GM18517 (cell line): ENCODE results near the gene ARNT2.

Experiments used
- ATAC-seq: cut with Tn5 transposase; IDR thresholded peaks from one replicate; pipeline ENCODE4 v1.9.1; 2021; ENCODE audit warnings: mild to moderate bottlenecking, moderate library complexity; ENCODE audit not compliant: unreplicated experiment

Gene ARNT2

DNA sequence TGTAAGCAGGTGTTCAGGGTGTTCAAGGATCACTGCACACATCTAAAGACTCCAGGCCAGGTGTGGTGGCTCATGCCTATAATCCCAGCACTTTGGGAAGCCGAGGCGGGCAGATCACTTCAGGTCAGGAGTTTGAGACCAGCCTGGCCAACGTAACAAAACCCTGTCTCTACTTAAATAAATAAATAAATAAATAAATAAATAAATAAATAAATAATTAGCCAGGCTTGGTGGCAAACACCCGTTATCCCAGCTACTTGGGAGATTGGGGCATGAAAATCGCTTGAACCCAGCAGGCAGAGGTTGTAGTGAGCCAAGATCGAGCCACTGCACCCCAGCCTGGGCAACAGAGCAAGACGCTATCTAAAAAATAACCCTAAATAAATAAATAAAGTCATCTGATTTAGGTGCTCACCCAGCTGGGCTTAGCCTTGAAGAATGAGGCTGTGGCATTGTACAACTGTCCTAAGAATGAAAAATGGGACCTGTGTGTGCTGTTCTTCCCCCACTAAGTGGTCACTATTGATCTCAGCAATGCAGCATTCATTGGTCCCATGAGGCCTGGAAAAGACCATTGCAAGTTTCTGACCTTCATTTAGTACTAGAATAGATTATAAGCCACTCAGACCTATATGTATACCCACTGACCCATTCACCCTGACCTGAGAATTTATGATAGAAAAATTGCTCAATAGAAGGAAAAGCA is 208.1 kb downstream of the ARNT2 start:
- ATAC-seq: no peak

DNA sequence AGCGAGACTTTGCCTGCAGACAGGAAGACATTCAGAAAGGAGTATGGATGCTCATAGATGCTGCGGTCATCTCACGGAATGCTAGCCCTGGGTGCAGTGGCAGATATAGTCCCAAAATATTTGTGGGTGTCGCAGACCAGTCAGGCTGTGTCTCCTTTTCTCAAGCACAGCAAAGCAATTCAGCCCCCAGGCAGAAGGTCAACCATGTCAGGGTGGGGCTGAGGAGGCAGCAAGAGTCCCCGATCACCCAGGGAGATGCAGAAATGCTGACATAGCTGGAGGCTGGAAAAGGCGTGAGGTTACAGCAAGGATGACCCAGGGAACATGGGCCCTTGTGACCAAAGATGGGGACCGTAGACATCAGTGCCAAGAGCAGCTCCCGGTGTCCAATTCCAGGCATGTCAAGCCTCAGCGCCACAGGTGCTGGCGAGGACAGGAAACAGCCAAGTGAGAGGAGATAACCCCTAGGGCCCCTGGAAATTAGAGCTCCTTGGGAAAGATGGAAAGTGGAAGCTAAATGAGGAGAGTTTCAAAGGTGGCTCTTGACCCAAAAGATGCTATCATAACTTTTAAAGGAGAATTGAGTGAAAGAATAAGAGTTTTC is 209.7 kb downstream of the ARNT2 start:
- no peak for ATAC-seq

DNA sequence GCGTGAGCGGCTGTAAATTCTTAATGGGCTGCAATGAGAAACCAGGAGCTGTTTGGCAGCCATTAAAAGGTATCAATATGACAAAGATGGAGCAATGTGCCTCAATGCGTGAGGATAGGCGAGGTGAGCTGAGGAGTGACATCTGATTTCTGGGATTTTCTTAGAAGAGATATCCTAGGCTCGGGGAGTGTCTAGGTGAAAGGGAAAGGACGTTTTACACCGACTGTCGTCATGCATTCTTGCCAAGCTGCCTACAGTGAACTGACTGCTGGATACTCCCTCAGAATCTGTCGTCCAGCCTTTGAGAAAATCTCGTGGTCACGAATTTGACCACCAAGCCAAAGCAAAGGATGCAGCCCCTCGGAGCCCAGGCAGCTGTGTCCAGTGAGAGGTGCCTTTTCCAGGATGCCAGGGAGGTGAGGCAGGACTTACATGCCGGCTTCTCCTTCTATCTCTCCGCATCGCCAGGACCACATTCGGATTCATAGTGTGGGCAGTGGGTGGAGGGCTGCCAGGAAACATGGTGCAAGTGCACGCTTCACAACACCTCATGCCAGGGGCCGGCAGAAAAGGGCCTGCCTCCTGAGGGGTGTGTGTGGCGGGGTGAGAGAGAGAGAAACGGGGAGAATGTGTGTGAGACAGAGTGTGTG is 210.7 kb downstream of the ARNT2 start:
- ATAC-seq: no peak

DNA sequence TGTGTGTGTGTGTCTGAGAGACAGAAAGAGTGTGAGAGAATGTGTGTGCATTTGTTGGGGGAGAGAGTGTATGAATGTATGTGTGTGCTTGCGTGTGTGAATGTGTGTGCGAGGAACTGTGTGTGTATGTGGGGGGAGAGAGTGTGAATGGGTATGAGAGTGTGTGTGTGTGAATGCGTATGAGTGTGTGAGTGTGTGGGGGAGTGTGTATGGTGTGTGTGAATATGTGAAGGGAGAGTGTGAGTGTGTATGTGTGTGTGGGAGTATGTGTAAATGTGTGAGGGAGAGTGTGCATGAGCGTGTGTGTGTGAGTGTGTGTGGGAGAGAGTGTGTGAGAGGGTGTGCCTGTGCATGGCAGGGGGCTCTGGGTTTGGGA is 211.2 kb downstream of the ARNT2 start:
- ATAC-seq: no peak

DNA sequence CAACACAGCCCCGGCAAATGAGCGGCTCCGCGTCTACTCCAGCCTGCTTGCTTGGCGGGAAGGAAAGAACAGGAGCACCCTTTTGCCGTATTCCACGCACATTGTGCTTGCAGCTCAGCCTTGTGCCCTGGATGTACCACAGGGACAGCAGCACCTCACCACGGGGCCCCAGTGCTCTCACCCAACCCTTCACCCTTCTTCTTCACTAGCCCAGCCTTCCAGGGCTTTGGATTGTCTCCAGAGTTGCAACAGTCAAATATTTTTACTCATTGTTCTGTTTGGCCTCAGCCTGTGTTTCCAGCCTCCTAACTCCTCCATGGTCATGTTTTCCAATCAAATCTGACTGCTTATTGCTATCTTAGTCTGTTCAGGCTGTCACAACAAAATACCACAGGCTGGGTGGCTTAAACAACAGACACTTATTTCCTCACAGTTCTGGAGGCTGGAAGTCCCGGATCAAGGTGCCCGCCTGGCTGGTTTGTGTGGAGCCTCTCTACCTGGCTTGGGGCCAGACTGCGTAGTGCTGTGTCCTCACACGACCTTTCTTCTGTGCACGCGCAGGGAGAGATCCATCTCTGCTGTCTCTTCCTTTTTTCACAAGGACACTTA is 211.7 kb downstream of the ARNT2 start:
- ATAC-seq: no peak

DNA sequence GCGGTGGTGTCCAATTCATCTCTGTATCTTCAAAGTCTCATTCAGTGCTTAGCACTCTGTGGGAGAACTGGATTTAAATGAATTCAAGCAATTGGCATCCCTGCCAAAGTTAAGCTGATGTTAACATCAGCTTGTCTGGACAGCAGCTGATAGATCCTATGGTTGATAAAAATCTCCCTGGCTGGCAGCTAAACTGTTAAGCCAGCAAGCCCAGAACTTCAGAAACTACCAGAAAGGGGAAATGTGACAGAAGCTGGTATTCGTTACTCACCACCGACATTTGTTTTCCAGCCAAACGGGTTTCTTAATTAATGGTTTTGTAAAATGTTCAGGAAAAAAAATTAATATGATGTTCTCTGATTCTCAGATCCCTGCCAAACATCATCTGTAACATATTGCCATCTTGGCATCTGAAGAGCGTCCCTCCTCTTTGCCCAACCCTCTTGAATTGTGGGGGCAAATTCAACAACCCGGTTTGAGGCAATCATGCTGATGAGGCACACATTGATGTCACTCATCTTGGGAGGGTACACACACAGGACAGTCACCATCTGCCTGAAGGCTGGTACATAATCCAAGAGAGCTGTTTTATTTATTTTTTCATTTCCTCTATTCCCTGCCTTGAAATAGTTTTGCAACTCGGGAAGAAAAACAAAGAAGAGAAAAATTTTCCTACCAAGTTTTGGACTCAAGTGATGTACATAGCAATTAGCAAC is 214.7 kb downstream of the ARNT2 start:
- no peak for ATAC-seq

DNA sequence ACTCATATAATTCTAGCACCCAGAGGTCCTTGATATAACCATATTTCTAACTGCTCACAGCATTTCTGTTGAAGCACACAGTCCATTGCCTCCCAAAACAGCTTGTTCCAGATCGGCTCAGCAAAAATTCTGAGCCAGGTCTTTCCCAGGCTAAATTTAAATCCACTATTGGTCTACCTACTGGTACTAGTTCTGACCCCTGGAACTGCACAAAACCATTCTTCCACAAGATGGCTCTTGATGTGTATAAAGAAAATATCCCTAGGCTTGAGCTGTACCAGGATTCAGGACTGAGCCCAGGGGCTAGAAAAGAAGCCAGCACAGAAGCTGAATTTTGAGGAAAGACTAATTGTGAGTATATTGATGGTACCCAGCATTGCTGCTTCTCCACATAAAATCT is 215.5 kb downstream of the ARNT2 start:
- no peak for ATAC-seq

DNA sequence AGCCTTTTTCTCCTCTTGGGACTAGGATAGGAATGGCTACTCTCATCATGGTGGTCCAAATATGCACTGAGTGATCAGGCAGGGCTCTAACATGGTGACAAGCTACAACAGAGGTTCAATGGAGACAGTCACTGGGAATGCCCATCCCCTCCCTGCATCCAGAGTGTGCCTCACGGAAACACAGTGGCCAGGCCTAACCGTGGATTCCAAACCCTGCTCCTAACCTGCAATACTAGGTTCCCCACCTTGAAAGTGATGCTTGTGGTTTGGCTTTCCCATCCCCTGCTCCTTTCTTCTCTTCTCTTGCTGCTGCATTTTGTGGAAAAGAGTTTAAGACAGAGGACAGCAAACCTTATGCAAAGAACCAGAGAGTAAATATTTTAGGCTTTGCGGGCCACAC is 216.0 kb downstream of the ARNT2 start:
- no peak for ATAC-seq

DNA sequence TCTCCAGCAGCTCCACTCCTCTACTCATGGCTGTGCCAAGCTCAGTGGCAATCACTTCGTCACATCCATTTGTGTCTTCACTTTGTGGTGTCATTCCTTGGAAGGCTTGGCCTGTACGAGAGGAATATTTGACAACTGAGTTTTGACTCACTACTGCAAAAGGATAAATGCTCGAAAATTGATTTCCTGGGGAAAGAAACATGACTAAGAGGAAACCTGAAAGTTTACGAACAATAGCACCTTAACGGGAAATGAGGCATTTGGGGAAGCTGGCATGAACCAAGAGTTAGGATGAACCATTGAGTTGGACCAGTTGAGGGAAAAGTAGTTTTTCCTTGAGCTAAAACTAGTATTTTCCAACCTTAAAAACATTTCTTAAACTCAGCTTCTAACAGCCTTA is 216.7 kb downstream of the ARNT2 start:
- ATAC-seq: no peak

DNA sequence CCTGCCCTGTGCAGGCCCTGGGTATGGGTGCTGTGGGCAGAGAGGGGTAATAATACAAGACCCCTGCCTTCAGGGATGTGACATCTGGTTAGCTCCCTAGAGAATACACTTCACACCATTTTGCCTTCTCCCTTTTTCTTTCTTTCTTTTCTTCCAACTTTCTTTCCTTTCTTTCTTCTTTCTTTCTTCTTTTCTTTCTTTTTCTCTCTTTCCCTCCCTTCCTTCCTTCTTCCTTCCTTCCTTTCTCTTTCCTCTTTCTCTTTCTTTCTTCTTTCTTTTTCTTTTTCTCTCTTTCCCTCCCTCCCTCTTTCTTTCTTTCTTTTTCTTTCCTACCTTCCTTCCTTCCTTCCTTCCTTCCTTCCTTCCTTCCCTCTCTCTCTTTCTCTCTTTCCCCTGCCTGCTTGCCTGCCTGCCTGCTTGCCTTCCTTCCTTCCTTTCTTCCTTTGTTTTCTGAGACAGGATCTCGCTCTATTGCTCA is 222.5 kb downstream of the ARNT2 start:
- no peak for ATAC-seq

DNA sequence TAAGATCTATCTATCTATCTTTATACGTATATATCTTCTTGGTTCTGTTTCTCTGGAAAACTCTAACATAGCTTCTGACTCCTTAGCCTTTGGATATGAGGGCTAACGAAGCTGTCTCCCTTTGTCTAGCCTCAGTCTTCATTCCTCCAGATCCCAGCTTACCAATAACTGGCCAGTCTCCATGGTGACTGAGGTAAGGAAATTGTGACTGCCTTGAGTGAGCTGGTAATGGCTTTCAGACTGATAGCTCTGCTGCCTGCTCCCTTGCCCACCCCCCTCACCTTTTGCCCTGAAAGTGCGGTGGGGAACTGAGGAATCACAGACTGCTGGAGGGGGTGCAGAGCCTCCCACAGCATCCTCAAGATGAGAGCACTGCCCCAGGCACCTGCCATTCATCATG is 225.2 kb downstream of the ARNT2 start:
- ATAC-seq: no peak

DNA sequence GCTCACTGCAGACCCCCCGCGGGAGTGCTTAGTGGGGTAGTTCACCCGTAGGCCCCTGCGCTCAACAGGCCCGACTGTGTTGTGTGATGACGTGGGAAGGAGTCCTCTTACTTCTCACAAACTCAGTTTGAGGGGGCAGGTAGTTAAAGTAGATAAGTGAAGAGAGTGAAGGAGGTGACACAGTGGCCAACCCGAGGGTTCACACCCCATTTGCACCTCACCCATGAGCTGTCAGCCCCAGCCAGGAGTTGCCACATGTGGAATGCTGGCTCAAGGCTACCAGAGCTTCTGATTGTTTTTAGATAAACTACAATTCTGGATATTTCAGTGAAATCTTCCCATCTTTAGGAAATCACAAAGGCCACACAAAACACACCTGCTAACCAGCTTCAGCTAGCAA is 226.8 kb downstream of the ARNT2 start:
- ATAC-seq: no peak

DNA sequence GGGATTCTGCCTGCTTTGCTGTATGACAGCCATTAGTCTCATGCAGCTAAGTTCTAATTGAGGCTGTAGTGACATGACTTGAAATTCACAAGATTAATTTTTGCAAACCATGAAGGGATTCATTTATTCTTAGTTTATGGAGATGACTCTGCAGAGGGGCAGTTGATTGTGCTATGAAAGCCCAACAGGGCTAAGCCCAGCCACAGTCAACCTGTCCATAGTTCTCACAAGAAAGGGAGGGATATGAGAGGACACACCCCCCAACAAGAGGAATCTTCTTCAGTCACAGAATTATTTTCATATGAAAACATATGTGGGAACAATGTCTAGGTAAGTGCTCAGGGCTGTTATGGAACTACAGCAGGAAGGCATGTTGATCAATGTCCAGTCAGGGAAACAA is 229.0 kb downstream of the ARNT2 start:
- ATAC-seq: no peak

DNA sequence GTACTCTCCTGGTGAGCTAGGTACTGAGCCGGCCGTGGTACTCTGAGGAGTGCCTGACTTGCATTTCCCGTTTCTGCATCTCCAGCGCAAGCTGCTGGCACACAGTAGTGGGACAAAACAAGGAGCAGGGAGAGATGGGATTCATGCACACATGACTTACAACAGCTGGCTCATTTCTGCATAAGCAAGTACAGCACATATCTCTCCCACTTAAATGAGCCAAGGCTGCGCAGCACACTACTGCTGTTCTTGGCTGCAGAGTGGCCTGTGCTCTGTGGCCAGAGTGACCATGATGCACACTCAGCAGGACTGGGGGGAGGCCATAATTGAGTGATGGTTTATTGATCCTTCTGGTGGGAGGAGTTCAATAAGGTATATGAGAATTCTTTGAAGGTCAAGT is 231.8 kb downstream of the ARNT2 start:
- ATAC-seq: no peak

DNA sequence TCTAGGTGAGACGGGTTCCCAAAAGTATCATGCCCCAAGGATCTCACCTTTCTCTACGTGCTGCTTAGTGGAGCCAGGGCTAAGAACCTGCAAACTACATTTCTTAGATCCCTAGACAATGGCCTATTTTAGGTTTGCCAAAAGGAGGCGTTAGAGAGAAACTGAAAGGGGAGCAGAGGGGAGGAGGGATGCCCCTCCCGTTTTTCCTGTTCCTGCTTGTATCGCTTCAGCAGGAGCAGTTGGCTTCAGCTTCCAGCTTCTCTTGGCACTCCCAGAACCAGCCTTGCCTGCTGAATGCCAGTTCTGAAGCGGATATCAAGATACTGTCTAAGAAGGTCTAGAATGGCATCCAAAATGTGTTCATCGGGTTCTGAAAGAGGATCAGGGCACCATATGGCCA is 232.5 kb downstream of the ARNT2 start:
- no peak for ATAC-seq

DNA sequence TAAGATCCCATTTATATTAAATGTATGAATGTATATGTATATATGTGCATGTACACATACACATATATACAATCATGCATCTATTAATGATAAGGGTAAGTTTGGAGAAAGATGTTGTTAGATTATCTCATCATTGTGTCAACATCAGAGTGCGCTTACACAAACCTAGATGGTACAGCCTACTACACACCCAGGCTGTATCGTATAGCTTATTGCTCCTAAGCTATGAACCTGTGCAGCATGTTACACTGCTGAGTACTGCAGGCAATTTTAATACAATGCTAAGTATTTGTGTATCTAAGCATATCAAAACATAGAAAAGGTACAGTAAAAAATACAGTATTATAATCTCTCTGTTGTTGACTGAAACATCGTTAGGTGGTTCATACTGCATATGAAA is 233.6 kb downstream of the ARNT2 start:
- no peak for ATAC-seq

DNA sequence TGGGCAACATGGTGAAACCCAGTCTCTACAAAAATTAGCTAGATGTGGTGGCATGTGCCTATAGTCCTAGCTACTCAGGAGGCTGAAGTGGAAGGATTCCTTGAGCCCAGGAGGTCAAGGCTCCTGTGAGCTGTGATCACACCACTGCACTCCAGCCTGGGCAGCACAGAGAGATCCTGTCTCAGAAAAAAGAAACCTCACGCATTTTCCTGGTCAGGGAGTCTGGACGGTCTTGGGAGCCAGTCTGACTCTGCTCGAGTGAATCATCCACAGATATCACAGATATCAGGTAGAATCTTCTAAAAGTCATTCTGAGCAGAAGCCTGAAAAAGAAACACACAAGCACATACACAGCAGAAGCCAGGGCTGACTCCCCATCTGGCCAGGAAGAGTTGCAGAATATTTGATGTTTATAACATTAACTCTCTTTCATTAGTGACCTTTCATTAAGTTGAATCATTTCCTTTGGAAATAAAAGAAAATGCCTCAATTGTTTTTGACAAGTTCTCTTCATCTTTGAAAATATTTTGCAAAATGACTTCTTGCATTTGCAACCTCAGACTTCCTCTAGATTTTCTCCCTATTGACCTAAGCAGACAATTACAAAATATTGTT is 234.5 kb downstream of the ARNT2 start:
- no peak for ATAC-seq

DNA sequence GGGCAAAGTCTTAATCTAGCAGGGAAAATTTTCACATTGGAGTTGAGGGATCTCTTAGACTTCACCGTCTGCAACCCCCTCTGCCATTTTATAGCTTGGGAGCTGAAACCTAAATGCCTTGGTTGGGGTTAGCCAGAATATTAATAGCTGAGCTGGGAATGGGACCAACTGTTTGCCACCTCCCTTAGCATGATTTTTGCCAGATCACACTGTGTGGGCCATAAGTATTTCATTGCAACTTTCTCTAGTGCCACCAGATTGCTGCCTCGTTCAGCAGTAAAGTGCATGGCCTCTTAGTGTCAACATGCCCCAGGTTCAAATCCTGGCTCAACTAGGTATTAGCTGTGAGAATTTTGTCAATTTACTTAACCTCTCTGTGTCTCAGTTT is 235.0 kb downstream of the ARNT2 start:
- ATAC-seq: no peak

DNA sequence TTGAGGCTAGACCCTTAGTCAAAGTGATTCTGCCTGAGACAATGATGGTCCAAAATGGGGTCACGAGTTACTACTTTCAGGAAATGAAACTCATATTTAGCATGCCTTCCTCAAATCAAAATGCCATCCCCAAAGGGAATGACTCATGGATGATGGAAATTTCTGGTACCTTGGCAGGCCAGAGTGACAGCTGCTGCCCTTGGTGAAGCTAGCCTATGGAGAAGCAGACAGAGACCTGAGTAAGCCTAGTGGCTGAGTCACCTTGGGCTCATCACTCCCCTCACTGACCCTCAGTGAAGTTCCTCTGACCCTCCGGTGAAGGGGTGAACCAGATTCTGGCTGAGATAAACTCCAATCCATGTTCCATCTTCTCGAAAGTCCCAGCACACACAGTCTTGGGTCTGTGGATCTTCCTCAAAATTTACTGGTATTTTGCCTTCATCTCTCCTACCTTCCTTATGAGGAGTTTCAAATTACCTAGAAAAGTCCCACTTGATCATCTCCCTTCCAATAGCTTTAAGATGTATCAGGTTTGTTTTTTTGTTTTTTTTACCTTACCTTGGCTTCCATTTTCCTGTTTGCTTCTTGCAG is 236.4 kb downstream of the ARNT2 start:
- no peak for ATAC-seq

DNA sequence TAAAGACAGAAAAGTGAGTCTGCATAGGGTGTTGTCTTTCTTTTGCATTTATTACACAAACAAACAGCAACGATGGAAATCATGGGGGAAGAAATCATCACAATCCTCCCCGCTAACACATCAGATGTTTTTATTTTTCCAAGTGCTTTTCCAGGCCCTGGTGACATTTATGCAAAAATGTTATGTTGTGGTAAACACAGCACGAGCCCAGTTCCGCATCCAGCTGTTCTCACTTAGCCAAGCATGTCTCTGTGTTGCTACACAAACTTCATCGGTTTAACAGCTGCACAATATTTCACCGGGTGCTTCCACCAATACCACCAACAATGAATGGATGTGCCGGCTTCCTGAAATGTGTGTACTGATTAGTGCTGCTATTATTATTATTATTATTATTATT is 237.2 kb downstream of the ARNT2 start:
- no peak for ATAC-seq
